Kidney epithelial cell (primary cell): ENCODE measurements around the gene LPCAT4. TPM values are rescaled to one million over a fixed set of nuclear protein-coding genes. Genes with fewer than 3 reads are reported as not detected.

Source experiments
- DNase-seq: peaks from one replicate; pipeline ENCODE4 v3.0.0-alpha.2; 2010; ENCODE audit warnings: low read depth
- H3K27me3 ChIP-seq: 2 replicates; pipeline ENCODE4 v1.6.0; 2011; ENCODE audit warnings: low read length; ENCODE audit not compliant: control insufficient read depth, insufficient read depth
- H3K36me3 ChIP-seq: 2 replicates; pipeline ENCODE4 v1.5.1; 2011; ENCODE audit warnings: low read length; ENCODE audit not compliant: control insufficient read depth, insufficient read depth
- H3K4me3 ChIP-seq: 2 replicates; pipeline ENCODE4 v1.5.1; 2011; ENCODE audit warnings: low read depth, mild to moderate bottlenecking, control low read depth, low read length
- CTCF ChIP-seq: IDR thresholded peaks from 2 replicates; pipeline ENCODE4 v1.5.1; 2011; ENCODE audit warnings: mild to moderate bottlenecking, moderate library complexity, low read length, control low read depth, inconsistent platforms; ENCODE audit not compliant: insufficient read depth, poor library complexity, severe bottlenecking
- total RNA-seq: library from RNA; depleted of rRNA; stranded (reverse); fragments of >200 nt; gene quantifications from 2 replicates; pipeline ENCODE4 v1.2.3, GENCODE V29; 2015

LPCAT4 gene
- total RNA-seq, 1 donor from 2014 or later = 21.1 TPM

- Histone ChIP-seq H3K27me3 (no peaks in the 10 kb centered on the region), H3K36me3 (peaks cover 1% of the 10 kb centered on the region), H3K4me3 (peak overlapping the region; percentile 62)
- TF ChIP-seq CTCF = no peak
- DNase-seq = peak; percentile 14
Measured at GRCh38 chr15:34366271-34367065, 528 bp downstream of the LPCAT4 start.

- H3K27me3 ChIP-seq = no peaks in the 10 kb centered on the region
- H3K4me3 ChIP-seq = peak overlapping the region; percentile 62
- peaks cover 1% of the 10 kb centered on the region for H3K36me3 ChIP-seq
- no peak for DNase-seq
- TF ChIP-seq CTCF = no peak
Measured at GRCh38 chr15:34365836-34366235, 1.2 kb downstream of the LPCAT4 start.

GRCh38 chr15:34365091-34365825 is 1.7 kb downstream of the LPCAT4 start:
- DNase-seq = no peak
- H3K36me3 ChIP-seq = peaks cover 1% of the 10 kb centered on the region
- H3K4me3 ChIP-seq = no peak overlapping the region
- TF ChIP-seq CTCF = no peak
- no peaks in the 10 kb centered on the region for H3K27me3 ChIP-seq

GRCh38 chr15:34364041-34364440 is 3.0 kb downstream of the LPCAT4 start:
- DNase-seq = no peak
- no peak for TF ChIP-seq CTCF
- H3K27me3 ChIP-seq = no peaks in the 10 kb centered on the region
- H3K36me3 ChIP-seq = peaks cover 1% of the 10 kb centered on the region
- H3K4me3 ChIP-seq = no peak overlapping the region

GRCh38 chr15:34362047-34362773 is 4.8 kb downstream of the LPCAT4 start:
- Histone ChIP-seq H3K27me3 (no peaks in the 10 kb centered on the region), H3K4me3 (no peak overlapping the region), H3K36me3 (peaks cover 1% of the 10 kb centered on the region)
- no peak for DNase-seq
- no peak for TF ChIP-seq CTCF
